GM23338 (cell line): ENCODE results near the gene OOSP2. TPM values are rescaled to one million over a fixed set of nuclear protein-coding genes. Genes with fewer than 3 reads are reported as not detected.

Experiments
- ATAC-seq: fragments of 200-7000 bp; cut with Tn5 transposase; 3 replicates; pipeline ENCODE4 v1.9.1; 2020
- DNase-seq: peaks from one replicate; pipeline ENCODE4 v3.0.0-alpha.2; 2015; ENCODE audit warnings: low spot score
- H2AFZ ChIP-seq: fragments of 200-600 bp; sonication (generic); 2 replicates; pipeline ENCODE4 v1.8.0; 2016; ENCODE audit warnings: antibody characterized with exemption, mild to moderate bottlenecking, moderate library complexity
- H3F3A ChIP-seq: fragments of 200-600 bp; sonication (generic); replicated peaks from 2 replicates; pipeline ENCODE4 v1.8.0; 2017; ENCODE audit warnings: antibody characterized with exemption, mixed run types, low read depth
- H3K27ac ChIP-seq: fragments of 200-600 bp; sonication (generic); 2 replicates; pipeline ENCODE4 v1.6.1; 2016; ENCODE audit warnings: low read depth
- H3K27me3 ChIP-seq: fragments of 200-600 bp; sonication (generic); 2 replicates; pipeline ENCODE4 v1.8.0; 2016; ENCODE audit warnings: mild to moderate bottlenecking, mixed run types, moderate library complexity; ENCODE audit not compliant: insufficient read depth
- H3K36me3 ChIP-seq: fragments of 200-600 bp; sonication (generic); 2 replicates; pipeline ENCODE4 v1.8.0; 2016; ENCODE audit warnings: mild to moderate bottlenecking; ENCODE audit not compliant: insufficient read depth
- H3K4me1 ChIP-seq: fragments of 200-600 bp; sonication (generic); 2 replicates; pipeline ENCODE4 v1.8.0; 2016; ENCODE audit warnings: mild to moderate bottlenecking, moderate library complexity; ENCODE audit not compliant: insufficient read depth
- H3K4me2 ChIP-seq: fragments of 200-600 bp; sonication (generic); 2 replicates; pipeline ENCODE4 v1.7.1; 2017; ENCODE audit warnings: mixed run types
- H3K4me3 ChIP-seq: fragments of 200-600 bp; sonication (generic); 2 replicates; pipeline ENCODE4 v1.6.1; 2016; ENCODE audit warnings: mixed run types
- H3K79me2 ChIP-seq: fragments of 200-600 bp; sonication (generic); replicated peaks from 2 replicates; pipeline ENCODE4 v1.8.0; 2017; ENCODE audit warnings: mild to moderate bottlenecking; ENCODE audit not compliant: insufficient read depth
- H3K9me2 ChIP-seq: fragments of 200-600 bp; sonication (generic); 2 replicates; pipeline ENCODE4 v1.8.0; 2017; ENCODE audit not compliant: insufficient read depth
- H4K20me1 ChIP-seq: fragments of 200-600 bp; sonication (generic); replicated peaks from 2 replicates; pipeline ENCODE4 v1.8.0; 2017; ENCODE audit warnings: mild to moderate bottlenecking; ENCODE audit not compliant: insufficient read depth
- H3K27ac Mint-ChIP-seq: 2 replicates; pipeline ENCODE4 v1.8.0; 2020; ENCODE audit warnings: inconsistent platforms, mild to moderate bottlenecking, moderate library complexity, mixed read lengths
- H3K27me3 Mint-ChIP-seq: 3 replicates; pipeline ENCODE4 v1.8.0; 2022; ENCODE audit warnings: low read depth, mild to moderate bottlenecking, moderate library complexity, mixed read lengths, inconsistent platforms; ENCODE audit not compliant: insufficient read depth, poor library complexity
- H3K36me3 Mint-ChIP-seq: 3 replicates; pipeline ENCODE4 v1.8.0; 2021; ENCODE audit warnings: low read depth, mild to moderate bottlenecking, inconsistent platforms, moderate library complexity, mixed read lengths
- H3K4me1 Mint-ChIP-seq: 3 replicates; pipeline ENCODE4 v1.8.0; 2020; ENCODE audit warnings: mild to moderate bottlenecking, inconsistent platforms, mixed read lengths
- H3K4me3 Mint-ChIP-seq: 3 replicates; pipeline ENCODE4 v1.8.0; 2021; ENCODE audit warnings: moderate library complexity, mild to moderate bottlenecking, inconsistent platforms, mixed read lengths
- H3K9me3 Mint-ChIP-seq: 3 replicates; pipeline ENCODE4 v1.8.0; 2020; ENCODE audit warnings: moderate library complexity, mild to moderate bottlenecking, inconsistent platforms, mixed read lengths
- CREB1 ChIP-seq: fragments of 250-450 bp; sonication (Bioruptor Pico); IDR thresholded peaks from 2 replicates; pipeline ENCODE4 v1.5.0; 2020; ENCODE audit warnings: low read depth, mild to moderate bottlenecking, moderate library complexity
- CTCF ChIP-seq, 2 experiments: fragments of 200-600 bp in 1 of 2; sonication (generic) in 1 of 2; conservative IDR thresholded peaks; 2 replicates each; pipeline versions ENCODE4 v1.5.1 to v1.6.1; 2016 to 2017; ENCODE audit warnings: antibody characterized with exemption in 2 of 2, low read depth in 2 of 2, mild to moderate bottlenecking in 2 of 2, moderate library complexity in 1 of 2
- ETS1 ChIP-seq: IDR thresholded peaks from 2 replicates; pipeline ENCODE4 v1.6.1; 2016; ENCODE audit warnings: antibody characterized with exemption
- EZH2 ChIP-seq: fragments of 200-600 bp; sonication (generic); IDR thresholded peaks from one replicate; pipeline ENCODE4 v1.8.0; 2017; ENCODE audit warnings: antibody characterized with exemption, mild to moderate bottlenecking, low read depth; ENCODE audit not compliant: unreplicated experiment
- EZH2phosphoT487 ChIP-seq: fragments of 200-600 bp; sonication (generic); IDR thresholded peaks from one replicate; pipeline ENCODE4 v1.8.1; 2018; ENCODE audit warnings: antibody characterized with exemption; ENCODE audit not compliant: unreplicated experiment
- JUNB ChIP-seq: IDR thresholded peaks from one replicate; pipeline ENCODE4 v1.6.1; 2016; ENCODE audit warnings: antibody characterized with exemption; ENCODE audit not compliant: unreplicated experiment
- NANOG ChIP-seq: IDR thresholded peaks from 2 replicates; pipeline ENCODE4 v1.6.1; 2016; ENCODE audit warnings: antibody characterized with exemption, borderline replicate concordance
- POLR2AphosphoS5 ChIP-seq: IDR thresholded peaks from 2 replicates; pipeline ENCODE4 v1.6.1; 2016; ENCODE audit warnings: antibody characterized with exemption, low read depth
- STAT1 ChIP-seq: IDR thresholded peaks from one replicate; pipeline ENCODE4 v1.6.1; 2016; ENCODE audit warnings: antibody characterized with exemption; ENCODE audit not compliant: unreplicated experiment
- ZNF114 ChIP-seq: fragments of 250-450 bp; sonication (Bioruptor Pico); IDR thresholded peaks from 2 replicates; pipeline ENCODE4 v1.5.0; 2020; ENCODE audit warnings: mild to moderate bottlenecking, moderate library complexity
- ZNF331 ChIP-seq: fragments of 250-450 bp; sonication (Bioruptor Pico); IDR thresholded peaks from 2 replicates; pipeline ENCODE4 v1.5.0; 2020; ENCODE audit warnings: low read depth, mild to moderate bottlenecking, moderate library complexity
- polyA plus RNA-seq: library from polyadenylated mRNA; unstranded; fragments of >200 nt; fragmentation: Nextera tagmentation; extraction: Ambion mirVana; gene quantifications from 2 replicates; pipeline ENCODE4 v1.2.1, GENCODE V29; 2016
- total RNA-seq: library from RNA; depleted of rRNA; stranded (reverse); fragments of >200 nt; shearing (Covaris generic); gene quantifications from 2 replicates; pipeline ENCODE4 v1.2.3, GENCODE V29; 2014
- TF ChIP-seq, protein P1 (sequence below): fragments of 250-450 bp; sonication (Bioruptor Pico); IDR thresholded peaks from 2 replicates; pipeline ENCODE4 v1.5.0; 2020; ENCODE audit warnings: mild to moderate bottlenecking, moderate library complexity
- TF ChIP-seq, protein P2 (sequence below): IDR thresholded peaks from one replicate; pipeline ENCODE4 v1.6.1; 2018; ENCODE audit warnings: antibody characterized with exemption; ENCODE audit not compliant: unreplicated experiment

Gene OOSP2
- total and polyA plus RNA-seq, 2 experiments from 2014 or later = not detected

DNA sequence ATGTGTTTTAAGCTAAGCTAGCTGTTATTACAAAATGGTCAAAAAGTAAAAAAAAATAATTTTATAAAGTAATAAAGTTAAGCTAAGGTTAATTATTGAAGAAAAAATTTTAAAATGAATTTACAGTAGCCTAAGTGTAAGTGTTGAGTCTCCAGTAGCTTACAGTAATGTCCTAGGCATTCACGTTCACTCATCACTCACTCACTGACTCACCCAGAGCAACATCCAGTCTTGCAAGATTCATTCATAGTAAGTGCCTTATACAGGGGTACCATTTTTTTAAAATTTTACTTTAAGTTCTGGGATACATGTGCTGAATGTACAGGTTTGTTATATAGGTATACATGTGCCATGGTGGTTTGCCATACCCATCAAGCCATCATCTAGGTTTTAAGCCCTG is 34.8 kb upstream of the OOSP2 start:
- no peaks in the 10 kb centered on the region for H3K27me3 Mint-ChIP-seq
- Histone ChIP-seq H3K36me3 (no peaks in the 10 kb centered on the region), H3K4me1 (no peaks in the 10 kb centered on the region), H3K79me2 (no peaks in the 10 kb centered on the region), H3K9me2 (peaks cover 4% of the 10 kb centered on the region; the same call in 1 of the 2 replicates), H3K27me3 (no peaks in the 10 kb centered on the region), H3F3A (no peaks in the 10 kb centered on the region), H2AFZ (no peak overlapping the region), H3K4me2 (no peak overlapping the region), H4K20me1 (no peaks in the 10 kb centered on the region), H3K27ac (no peak overlapping the region), H3K4me3 (no peak overlapping the region)
- ATAC-seq (no peak), DNase-seq (no peak)
- no peaks in the 10 kb centered on the region for H3K9me3 Mint-ChIP-seq
- TF ChIP-seq ETS1 (no peak), NANOG (no peak), CREB1 (CRISPR knock-in tag) (no peak), POLR2AphosphoS5 (no peak), ZNF114 (CRISPR knock-in tag) (no peak), CTCF (conservative IDR thresholded peaks at IDR 0.05; ENCODE audit: low read depth in 2 of 2) (no peak), ZNF331 (no peak), JUNB (no peak), EZH2 (no peak), STAT1 (no peak), EZH2phosphoT487 (no peak)
- TF ChIP-seq, protein P1, sequence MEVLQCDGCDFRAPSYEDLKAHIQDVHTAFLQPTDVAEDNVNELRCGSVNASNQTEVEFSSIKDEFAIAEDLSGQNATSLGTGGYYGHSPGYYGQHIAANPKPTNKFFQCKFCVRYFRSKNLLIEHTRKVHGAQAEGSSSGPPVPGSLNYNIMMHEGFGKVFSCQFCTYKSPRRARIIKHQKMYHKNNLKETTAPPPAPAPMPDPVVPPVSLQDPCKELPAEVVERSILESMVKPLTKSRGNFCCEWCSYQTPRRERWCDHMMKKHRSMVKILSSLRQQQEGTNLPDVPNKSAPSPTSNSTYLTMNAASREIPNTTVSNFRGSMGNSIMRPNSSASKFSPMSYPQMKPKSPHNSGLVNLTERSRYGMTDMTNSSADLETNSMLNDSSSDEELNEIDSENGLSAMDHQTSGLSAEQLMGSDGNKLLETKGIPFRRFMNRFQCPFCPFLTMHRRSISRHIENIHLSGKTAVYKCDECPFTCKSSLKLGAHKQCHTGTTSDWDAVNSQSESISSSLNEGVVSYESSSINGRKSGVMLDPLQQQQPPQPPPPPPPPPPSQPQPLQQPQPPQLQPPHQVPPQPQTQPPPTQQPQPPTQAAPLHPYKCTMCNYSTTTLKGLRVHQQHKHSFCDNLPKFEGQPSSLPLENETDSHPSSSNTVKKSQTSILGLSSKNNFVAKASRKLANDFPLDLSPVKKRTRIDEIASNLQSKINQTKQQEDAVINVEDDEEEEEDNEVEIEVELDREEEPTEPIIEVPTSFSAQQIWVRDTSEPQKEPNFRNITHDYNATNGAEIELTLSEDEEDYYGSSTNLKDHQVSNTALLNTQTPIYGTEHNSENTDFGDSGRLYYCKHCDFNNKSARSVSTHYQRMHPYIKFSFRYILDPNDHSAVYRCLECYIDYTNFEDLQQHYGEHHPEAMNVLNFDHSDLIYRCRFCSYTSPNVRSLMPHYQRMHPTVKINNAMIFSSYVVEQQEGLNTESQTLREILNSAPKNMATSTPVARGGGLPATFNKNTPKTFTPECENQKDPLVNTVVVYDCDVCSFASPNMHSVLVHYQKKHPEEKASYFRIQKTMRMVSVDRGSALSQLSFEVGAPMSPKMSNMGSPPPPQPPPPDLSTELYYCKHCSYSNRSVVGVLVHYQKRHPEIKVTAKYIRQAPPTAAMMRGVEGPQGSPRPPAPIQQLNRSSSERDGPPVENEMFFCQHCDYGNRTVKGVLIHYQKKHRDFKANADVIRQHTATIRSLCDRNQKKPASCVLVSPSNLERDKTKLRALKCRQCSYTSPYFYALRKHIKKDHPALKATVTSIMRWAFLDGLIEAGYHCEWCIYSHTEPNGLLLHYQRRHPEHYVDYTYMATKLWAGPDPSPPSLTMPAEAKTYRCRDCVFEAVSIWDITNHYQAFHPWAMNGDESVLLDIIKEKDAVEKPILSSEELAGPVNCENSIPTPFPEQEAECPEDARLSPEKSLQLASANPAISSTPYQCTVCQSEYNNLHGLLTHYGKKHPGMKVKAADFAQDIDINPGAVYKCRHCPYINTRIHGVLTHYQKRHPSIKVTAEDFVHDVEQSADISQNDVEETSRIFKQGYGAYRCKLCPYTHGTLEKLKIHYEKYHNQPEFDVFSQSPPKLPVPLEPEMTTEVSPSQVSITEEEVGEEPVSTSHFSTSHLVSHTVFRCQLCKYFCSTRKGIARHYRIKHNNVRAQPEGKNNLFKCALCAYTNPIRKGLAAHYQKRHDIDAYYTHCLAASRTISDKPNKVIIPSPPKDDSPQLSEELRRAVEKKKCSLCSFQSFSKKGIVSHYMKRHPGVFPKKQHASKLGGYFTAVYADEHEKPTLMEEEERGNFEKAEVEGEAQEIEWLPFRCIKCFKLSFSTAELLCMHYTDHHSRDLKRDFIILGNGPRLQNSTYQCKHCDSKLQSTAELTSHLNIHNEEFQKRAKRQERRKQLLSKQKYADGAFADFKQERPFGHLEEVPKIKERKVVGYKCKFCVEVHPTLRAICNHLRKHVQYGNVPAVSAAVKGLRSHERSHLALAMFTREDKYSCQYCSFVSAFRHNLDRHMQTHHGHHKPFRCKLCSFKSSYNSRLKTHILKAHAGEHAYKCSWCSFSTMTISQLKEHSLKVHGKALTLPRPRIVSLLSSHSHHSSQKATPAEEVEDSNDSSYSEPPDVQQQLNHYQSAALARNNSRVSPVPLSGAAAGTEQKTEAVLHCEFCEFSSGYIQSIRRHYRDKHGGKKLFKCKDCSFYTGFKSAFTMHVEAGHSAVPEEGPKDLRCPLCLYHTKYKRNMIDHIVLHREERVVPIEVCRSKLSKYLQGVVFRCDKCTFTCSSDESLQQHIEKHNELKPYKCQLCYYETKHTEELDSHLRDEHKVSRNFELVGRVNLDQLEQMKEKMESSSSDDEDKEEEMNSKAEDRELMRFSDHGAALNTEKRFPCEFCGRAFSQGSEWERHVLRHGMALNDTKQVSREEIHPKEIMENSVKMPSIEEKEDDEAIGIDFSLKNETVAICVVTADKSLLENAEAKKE (CRISPR knock-in tag) = no peak
- TF ChIP-seq, protein P2, sequence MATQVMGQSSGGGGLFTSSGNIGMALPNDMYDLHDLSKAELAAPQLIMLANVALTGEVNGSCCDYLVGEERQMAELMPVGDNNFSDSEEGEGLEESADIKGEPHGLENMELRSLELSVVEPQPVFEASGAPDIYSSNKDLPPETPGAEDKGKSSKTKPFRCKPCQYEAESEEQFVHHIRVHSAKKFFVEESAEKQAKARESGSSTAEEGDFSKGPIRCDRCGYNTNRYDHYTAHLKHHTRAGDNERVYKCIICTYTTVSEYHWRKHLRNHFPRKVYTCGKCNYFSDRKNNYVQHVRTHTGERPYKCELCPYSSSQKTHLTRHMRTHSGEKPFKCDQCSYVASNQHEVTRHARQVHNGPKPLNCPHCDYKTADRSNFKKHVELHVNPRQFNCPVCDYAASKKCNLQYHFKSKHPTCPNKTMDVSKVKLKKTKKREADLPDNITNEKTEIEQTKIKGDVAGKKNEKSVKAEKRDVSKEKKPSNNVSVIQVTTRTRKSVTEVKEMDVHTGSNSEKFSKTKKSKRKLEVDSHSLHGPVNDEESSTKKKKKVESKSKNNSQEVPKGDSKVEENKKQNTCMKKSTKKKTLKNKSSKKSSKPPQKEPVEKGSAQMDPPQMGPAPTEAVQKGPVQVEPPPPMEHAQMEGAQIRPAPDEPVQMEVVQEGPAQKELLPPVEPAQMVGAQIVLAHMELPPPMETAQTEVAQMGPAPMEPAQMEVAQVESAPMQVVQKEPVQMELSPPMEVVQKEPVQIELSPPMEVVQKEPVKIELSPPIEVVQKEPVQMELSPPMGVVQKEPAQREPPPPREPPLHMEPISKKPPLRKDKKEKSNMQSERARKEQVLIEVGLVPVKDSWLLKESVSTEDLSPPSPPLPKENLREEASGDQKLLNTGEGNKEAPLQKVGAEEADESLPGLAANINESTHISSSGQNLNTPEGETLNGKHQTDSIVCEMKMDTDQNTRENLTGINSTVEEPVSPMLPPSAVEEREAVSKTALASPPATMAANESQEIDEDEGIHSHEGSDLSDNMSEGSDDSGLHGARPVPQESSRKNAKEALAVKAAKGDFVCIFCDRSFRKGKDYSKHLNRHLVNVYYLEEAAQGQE = no peak
- H3K36me3 Mint-ChIP-seq = no peaks in the 10 kb centered on the region
- no peak overlapping the region for H3K4me3 Mint-ChIP-seq
- no peak overlapping the region for H3K27ac Mint-ChIP-seq
- peaks cover 7% of the 10 kb centered on the region; the same call in 2 of the 3 replicates for H3K4me1 Mint-ChIP-seq
